ENCODE data around the gene PRKD1.
A peak's percentile ranks its signal among the peaks of the same experiment; 100 is the strongest.

The PRKD1 gene

GRCh38 chr14:29805415-29806123, 122.1 kb downstream of the PRKD1 start:
- peak; percentile 97 for DNase-seq (ENCODE audit: low read depth)
- no peak overlapping the region for H3K4me3 ChIP-seq (ENCODE audit: control insufficient read depth, low read depth, low read length)
- TF ChIP-seq CTCF (conservative IDR thresholded peaks at IDR 0.05; ENCODE audit: control insufficient read depth, insufficient read depth, low read depth, low read length), result no peak

GRCh38 chr14:29804481-29805266, 123.0 kb downstream of the PRKD1 start:
- H3K4me3 ChIP-seq (ENCODE audit: control insufficient read depth, low read depth, low read length), result no peak overlapping the region
- no peak for DNase-seq (ENCODE audit: low read depth)
- TF ChIP-seq CTCF (conservative IDR thresholded peaks at IDR 0.05; ENCODE audit: control insufficient read depth, insufficient read depth, low read depth, low read length), result no peak

- no peak for DNase-seq (ENCODE audit: low read depth)
- no peak overlapping the region for H3K4me3 ChIP-seq (ENCODE audit: control insufficient read depth, low read depth, low read length)
- no peak for TF ChIP-seq CTCF (conservative IDR thresholded peaks at IDR 0.05; ENCODE audit: control insufficient read depth, insufficient read depth, low read depth, low read length)
Measured at GRCh38 chr14:29803045-29803444, 124.6 kb downstream of the PRKD1 start.

GRCh38 chr14:29802211-29802610, 125.4 kb downstream of the PRKD1 start:
- no peak for DNase-seq (ENCODE audit: low read depth)
- H3K4me3 ChIP-seq (ENCODE audit: control insufficient read depth, low read depth, low read length), result no peak overlapping the region
- TF ChIP-seq CTCF (conservative IDR thresholded peaks at IDR 0.05; ENCODE audit: control insufficient read depth, insufficient read depth, low read depth, low read length), result no peak

- no peak overlapping the region for H3K4me3 ChIP-seq (ENCODE audit: control insufficient read depth, low read depth, low read length)
- no peak for DNase-seq (ENCODE audit: low read depth)
- peak; percentile 16 for TF ChIP-seq CTCF (conservative IDR thresholded peaks at IDR 0.05; ENCODE audit: control insufficient read depth, insufficient read depth, low read depth, low read length)
Measured at GRCh38 chr14:29800961-29801360, 126.7 kb downstream of the PRKD1 start.

GRCh38 chr14:29799464-29800095, 128.1 kb downstream of the PRKD1 start:
- H3K4me3 ChIP-seq (ENCODE audit: control insufficient read depth, low read depth, low read length), result no peak overlapping the region
- no peak for DNase-seq (ENCODE audit: low read depth)
- no peak for TF ChIP-seq CTCF (conservative IDR thresholded peaks at IDR 0.05; ENCODE audit: control insufficient read depth, insufficient read depth, low read depth, low read length)

Measured in fibroblast of mammary gland (primary cell).